ENCODE results near the gene BRMS1.
"Not testable (repeated sequence)": the region's sequence is repeated elsewhere in the genome, so short reads cannot be mapped to it uniquely, and the experiment has no call there.

Gene BRMS1

GRCh38 chr11:66344550-66345315 lies at the start of gene BRMS1:
Gene BRMS1 (minus strand): TSS chr11:66345104. CDS start chr11:66342234, 2,870 bp downstream.
- peak; percentile 93 for DNase-seq (ENCODE audit: low read depth)

GRCh38 chr11:66393954-66394353 lies 49.0 kb upstream of the BRMS1 start:
- no peak for DNase-seq (ENCODE audit: low read depth)

GRCh38 chr11:66391322-66391721 lies 46.4 kb upstream of the BRMS1 start:
- DNase-seq (ENCODE audit: low read depth) = no peak

- DNase-seq (ENCODE audit: low read depth) = peak; percentile 54
These were observed 44.0 kb upstream of the BRMS1 start for GRCh38 chr11:66388780-66389386.

GRCh38 chr11:66386171-66387069 lies 41.5 kb upstream of the BRMS1 start:
- peak; percentile 75 for DNase-seq (ENCODE audit: low read depth)

- not testable (repeated sequence) for DNase-seq (ENCODE audit: low read depth)
These were observed 39.4 kb upstream of the BRMS1 start for GRCh38 chr11:66384316-66384715.

- DNase-seq (ENCODE audit: low read depth) = not testable (repeated sequence)
These were observed 35.4 kb upstream of the BRMS1 start for GRCh38 chr11:66380264-66380663.

- not testable (repeated sequence) for DNase-seq (ENCODE audit: low read depth)
These were observed 28.9 kb upstream of the BRMS1 start for GRCh38 chr11:66373690-66374287.

GRCh38 chr11:66373265-66373664 lies 28.4 kb upstream of the BRMS1 start:
- no peak for DNase-seq (ENCODE audit: low read depth)

GRCh38 chr11:66371627-66372415 lies 26.9 kb upstream of the BRMS1 start, which contains the start of gene SLC29A2:
Gene SLC29A2 (minus strand): TSS chr11:66371760. CDS start chr11:66371591, 169 bp downstream.
- DNase-seq (ENCODE audit: low read depth) = peak; percentile 70

- no peak for DNase-seq (ENCODE audit: low read depth)
These were observed 24.4 kb upstream of the BRMS1 start for GRCh38 chr11:66369073-66369894.

- no peak for DNase-seq (ENCODE audit: low read depth)
These were observed 23.6 kb upstream of the BRMS1 start for GRCh38 chr11:66368484-66368883.

GRCh38 chr11:66367561-66368312 lies 22.8 kb upstream of the BRMS1 start:
- no peak for DNase-seq (ENCODE audit: low read depth)

- DNase-seq (ENCODE audit: low read depth) = no peak
These were observed 22.1 kb upstream of the BRMS1 start for GRCh38 chr11:66366844-66367477.

GRCh38 chr11:66365711-66366619 lies 21.1 kb upstream of the BRMS1 start:
- no peak for DNase-seq (ENCODE audit: low read depth)

GRCh38 chr11:66365166-66365565 lies 20.3 kb upstream of the BRMS1 start:
- DNase-seq (ENCODE audit: low read depth) = no peak

GRCh38 chr11:66363805-66364535 lies 19.1 kb upstream of the BRMS1 start:
- DNase-seq (ENCODE audit: low read depth) = peak; percentile 62
